Karpas-422 (cell line): ENCODE data around the gene FLRT2. TPM values are rescaled to one million over a fixed set of nuclear protein-coding genes. Genes with fewer than 3 reads are reported as not detected.

Experiments used
- DNase-seq: peaks from one replicate; pipeline ENCODE4 v3.0.0-alpha.2; 2015
- H2AFZ ChIP-seq: fragments of 200-600 bp; sonication (generic); 2 replicates; pipeline ENCODE4 v1.6.1; 2014; ENCODE audit warnings: antibody characterized with exemption, low read length, mixed read lengths
- H3K27ac ChIP-seq: fragments of 200-600 bp; sonication (generic); 2 replicates; pipeline ENCODE4 v1.5.1; 2014; ENCODE audit warnings: mild to moderate bottlenecking, low read length, moderate library complexity
- H3K27me3 ChIP-seq: fragments of 200-600 bp; sonication (generic); 2 replicates; pipeline ENCODE4 v1.6.1; 2014; ENCODE audit warnings: low read length, mixed read lengths
- H3K36me3 ChIP-seq: fragments of 200-600 bp; sonication (generic); 2 replicates; pipeline ENCODE4 v1.6.1; 2014; ENCODE audit warnings: low read length, mixed read lengths; ENCODE audit not compliant: insufficient read depth
- H3K4me1 ChIP-seq: fragments of 200-600 bp; sonication (generic); 2 replicates; pipeline ENCODE4 v1.6.1; 2014; ENCODE audit warnings: mild to moderate bottlenecking, low read length, mixed read lengths
- H3K4me2 ChIP-seq: fragments of 200-600 bp; sonication (generic); 2 replicates; pipeline ENCODE4 v1.6.1; 2014; ENCODE audit warnings: low read length, low read depth, mild to moderate bottlenecking; ENCODE audit not compliant: poor library complexity, severe bottlenecking
- H3K4me3 ChIP-seq: fragments of 200-600 bp; sonication (generic); 2 replicates; pipeline ENCODE4 v1.5.1; 2014; ENCODE audit warnings: mild to moderate bottlenecking, antibody characterized with exemption, low read length, mixed read lengths
- H3K79me2 ChIP-seq: fragments of 200-600 bp; sonication (generic); 2 replicates; pipeline ENCODE4 v1.6.1; 2014; ENCODE audit warnings: mild to moderate bottlenecking, low read length, mixed read lengths
- H3K9ac ChIP-seq: fragments of 200-600 bp; sonication (generic); 2 replicates; pipeline ENCODE4 v1.6.0; 2014; ENCODE audit warnings: low read length
- H3K9me2 ChIP-seq: fragments of 200-600 bp; sonication (generic), shearing (Covaris generic); replicated peaks from 2 replicates; pipeline ENCODE4 v1.6.0; 2014; ENCODE audit warnings: mild to moderate bottlenecking, low read length, moderate library complexity; ENCODE audit not compliant: insufficient read depth
- H3K9me3 ChIP-seq: fragments of 300-700, 200-600 bp; sonication (generic); 2 replicates; pipeline ENCODE4 v1.6.1; 2014; ENCODE audit warnings: low read length, mixed read lengths
- H4K20me1 ChIP-seq: fragments of 200-600 bp; sonication (generic); 2 replicates; pipeline ENCODE4 v1.6.1; 2014; ENCODE audit warnings: mild to moderate bottlenecking, antibody characterized with exemption, low read length, low read depth; ENCODE audit not compliant: insufficient read depth
- total RNA-seq: library from RNA; depleted of rRNA; stranded (reverse); fragments of >200 nt; shearing (Covaris generic); gene quantifications from 2 replicates; pipeline ENCODE4 v1.2.3, GENCODE V29; 2014; ENCODE audit warnings: low replicate concordance

The FLRT2 gene
- total RNA-seq, 1 experiment from 2014 or later: not detected

- no peak overlapping the region for H3K4me2 ChIP-seq
Measured at GRCh38 chr14:85620947-85621346, 91.0 kb downstream of the FLRT2 start.

GRCh38 chr14:85622106-85622505 lies 92.2 kb downstream of the FLRT2 start:
- 0 out of 2 replicates have a peak, but pooled peaks cover 1% of the 10 kb centered on the region for H3K27me3 ChIP-seq
- no peak overlapping the region for H3K9ac ChIP-seq
- H4K20me1 ChIP-seq: no peaks in the 10 kb centered on the region
- no peak overlapping the region for H3K27ac ChIP-seq
- H3K4me1 ChIP-seq: no peaks in the 10 kb centered on the region
- H3K4me3 ChIP-seq: no peak overlapping the region
- no peaks in the 10 kb centered on the region for H3K9me2 ChIP-seq
- no peak overlapping the region for H2AFZ ChIP-seq
- no peak for DNase-seq
- no peaks in the 10 kb centered on the region for H3K36me3 ChIP-seq
- H3K4me2 ChIP-seq: no peak overlapping the region
- H3K9me3 ChIP-seq: peaks cover 7% of the 10 kb centered on the region
- H3K79me2 ChIP-seq: no peaks in the 10 kb centered on the region

More at GRCh38 chr14:85620947-85621346, 91.0 kb downstream of the FLRT2 start:
- Histone ChIP-seq H3K27ac (no peak overlapping the region), H3K9me3 (peaks cover 7% of the 10 kb centered on the region), H4K20me1 (no peaks in the 10 kb centered on the region), H2AFZ (no peak overlapping the region), H3K9ac (no peak overlapping the region), H3K79me2 (no peaks in the 10 kb centered on the region), H3K36me3 (no peaks in the 10 kb centered on the region), H3K4me3 (no peak overlapping the region), H3K4me1 (no peaks in the 10 kb centered on the region), H3K27me3 (0 out of 2 replicates have a peak, but pooled peaks cover 3% of the 10 kb centered on the region), H3K9me2 (no peaks in the 10 kb centered on the region)
- DNase-seq: no peak

GRCh38 chr14:85622986-85623685 lies 93.2 kb downstream of the FLRT2 start:
- no peak overlapping the region for H3K4me2 ChIP-seq
- no peaks in the 10 kb centered on the region for H3K9me2 ChIP-seq
- no peaks in the 10 kb centered on the region for H4K20me1 ChIP-seq
- no peak overlapping the region for H2AFZ ChIP-seq
- no peak overlapping the region for H3K4me3 ChIP-seq
- no peaks in the 10 kb centered on the region for H3K36me3 ChIP-seq
- H3K27me3 ChIP-seq: no peaks in the 10 kb centered on the region
- no peak for DNase-seq
- H3K9ac ChIP-seq: no peak overlapping the region
- peaks cover 7% of the 10 kb centered on the region for H3K9me3 ChIP-seq
- no peak overlapping the region for H3K27ac ChIP-seq
- no peaks in the 10 kb centered on the region for H3K4me1 ChIP-seq
- no peaks in the 10 kb centered on the region for H3K79me2 ChIP-seq

- Histone ChIP-seq H2AFZ (no peak overlapping the region), H3K9me3 (peaks cover 7% of the 10 kb centered on the region), H3K79me2 (no peaks in the 10 kb centered on the region), H3K4me1 (no peaks in the 10 kb centered on the region), H3K4me2 (no peak overlapping the region), H3K36me3 (no peaks in the 10 kb centered on the region), H3K9me2 (no peaks in the 10 kb centered on the region), H4K20me1 (no peaks in the 10 kb centered on the region), H3K4me3 (no peak overlapping the region), H3K9ac (no peak overlapping the region), H3K27ac (no peak overlapping the region), H3K27me3 (no peaks in the 10 kb centered on the region)
- DNase-seq: no peak
Measured at GRCh38 chr14:85625925-85626585, 96.1 kb downstream of the FLRT2 start.

GRCh38 chr14:85634205-85634604 lies 104.3 kb downstream of the FLRT2 start:
- Histone ChIP-seq H3K4me2 (no peak overlapping the region), H3K27ac (no peak overlapping the region), H3K4me1 (no peaks in the 10 kb centered on the region), H4K20me1 (no peaks in the 10 kb centered on the region), H2AFZ (no peak overlapping the region), H3K9me2 (no peaks in the 10 kb centered on the region), H3K79me2 (no peaks in the 10 kb centered on the region), H3K9me3 (no peaks in the 10 kb centered on the region), H3K27me3 (no peaks in the 10 kb centered on the region), H3K4me3 (no peak overlapping the region), H3K9ac (no peak overlapping the region), H3K36me3 (no peaks in the 10 kb centered on the region)
- no peak for DNase-seq

- no peak overlapping the region for H3K4me2 ChIP-seq
- H3K36me3 ChIP-seq: no peaks in the 10 kb centered on the region
- no peak overlapping the region for H2AFZ ChIP-seq
- H3K9ac ChIP-seq: no peak overlapping the region
- H3K9me3 ChIP-seq: no peaks in the 10 kb centered on the region
- no peak for DNase-seq
- no peaks in the 10 kb centered on the region for H3K79me2 ChIP-seq
- H3K27ac ChIP-seq: no peak overlapping the region
- no peaks in the 10 kb centered on the region for H3K27me3 ChIP-seq
- H4K20me1 ChIP-seq: no peaks in the 10 kb centered on the region
- no peaks in the 10 kb centered on the region for H3K9me2 ChIP-seq
- no peaks in the 10 kb centered on the region for H3K4me1 ChIP-seq
- no peak overlapping the region for H3K4me3 ChIP-seq
Measured at GRCh38 chr14:85644211-85644610, 114.3 kb downstream of the FLRT2 start.

- Histone ChIP-seq H3K9me2 (no peaks in the 10 kb centered on the region), H3K79me2 (no peaks in the 10 kb centered on the region), H3K9ac (no peak overlapping the region), H3K36me3 (no peaks in the 10 kb centered on the region), H3K27me3 (no peaks in the 10 kb centered on the region), H3K4me1 (no peaks in the 10 kb centered on the region), H3K27ac (no peak overlapping the region), H3K4me3 (no peak overlapping the region), H3K4me2 (no peak overlapping the region), H2AFZ (no peak overlapping the region), H4K20me1 (no peaks in the 10 kb centered on the region), H3K9me3 (peaks cover 7% of the 10 kb centered on the region; the same call in 1 of the 2 replicates)
- DNase-seq: no peak
Measured at GRCh38 chr14:85653029-85653428, 123.1 kb downstream of the FLRT2 start.

- no peaks in the 10 kb centered on the region for H3K36me3 ChIP-seq
- 0 out of 2 replicates have a peak, but pooled peaks cover 2% of the 10 kb centered on the region for H3K9me2 ChIP-seq
- H3K9ac ChIP-seq: no peak overlapping the region
- no peak overlapping the region for H2AFZ ChIP-seq
- H3K27me3 ChIP-seq: no peaks in the 10 kb centered on the region
- H3K79me2 ChIP-seq: no peaks in the 10 kb centered on the region
- no peak overlapping the region for H3K4me2 ChIP-seq
- no peaks in the 10 kb centered on the region for H4K20me1 ChIP-seq
- H3K4me3 ChIP-seq: no peak overlapping the region
- no peaks in the 10 kb centered on the region for H3K4me1 ChIP-seq
- DNase-seq: no peak
- no peak overlapping the region for H3K27ac ChIP-seq
- peaks cover 3% of the 10 kb centered on the region; the same call in 1 of the 2 replicates for H3K9me3 ChIP-seq
Measured at GRCh38 chr14:85660243-85660922, 130.4 kb downstream of the FLRT2 start.
